GM18526 (cell line): ENCODE data around the gene SLC25A24.
"Not testable (repeated sequence)": the region's sequence is repeated elsewhere in the genome, so short reads cannot be mapped to it uniquely, and the experiment has no call there.

Experiments
- POLR2A ChIP-seq: IDR thresholded peaks from 3 replicates; pipeline ENCODE4 v1.6.1; 2011; ENCODE audit not compliant: insufficient read length; ENCODE audit errors: extremely low read depth

SLC25A24 gene

DNA sequence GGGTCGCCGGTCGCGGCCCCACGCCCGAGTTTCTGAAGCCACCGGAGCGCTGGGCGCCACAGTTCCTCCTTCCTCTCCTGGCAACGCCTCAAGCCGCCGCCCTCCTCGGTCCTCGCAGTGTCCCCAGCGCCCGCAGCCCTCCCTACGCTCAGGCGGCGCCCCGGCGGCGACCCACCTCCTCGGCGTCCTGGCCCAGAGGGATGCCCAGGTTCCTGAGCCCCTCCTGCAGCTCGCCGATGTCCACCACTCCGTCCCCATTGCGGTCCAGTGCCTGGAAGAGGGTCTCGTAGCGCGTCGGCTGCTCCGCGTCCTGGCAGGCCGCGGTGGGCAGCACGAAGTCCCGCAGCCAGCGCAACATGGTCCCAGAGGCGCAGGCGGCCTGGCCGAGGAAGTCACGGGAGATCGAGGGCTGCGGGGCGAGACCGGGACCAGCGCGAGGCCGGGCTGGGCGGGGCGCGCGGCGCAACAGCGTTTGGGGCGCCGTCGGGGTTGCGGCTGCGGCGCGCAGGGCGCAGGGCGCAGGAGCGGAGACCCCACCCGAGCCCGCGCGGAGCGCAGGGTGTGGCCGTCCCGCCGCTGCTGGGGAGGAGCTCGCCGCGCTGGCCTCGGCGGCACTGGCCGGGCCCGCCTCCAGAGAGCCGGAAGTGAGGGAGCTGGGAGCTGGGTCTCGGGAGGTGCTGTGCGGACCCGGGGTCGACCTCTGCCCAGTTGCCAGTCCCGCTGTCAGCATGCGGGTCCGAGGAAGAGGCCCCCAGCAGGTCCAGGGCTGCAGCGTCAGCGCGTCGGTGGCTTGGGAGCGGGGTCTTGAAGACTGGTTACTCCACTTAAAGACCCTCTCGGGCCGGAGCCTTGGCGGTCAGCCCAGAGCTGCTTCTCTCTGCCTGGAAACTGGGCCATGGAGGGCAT, at the start of gene SLC25A24:
Gene SLC25A24, minus strand, starts transcription at position 563 of the 906 bp plus-strand sequence. Its CDS starts 205 bp downstream, at position 358.
- peak; percentile 49 for TF ChIP-seq POLR2A

DNA sequence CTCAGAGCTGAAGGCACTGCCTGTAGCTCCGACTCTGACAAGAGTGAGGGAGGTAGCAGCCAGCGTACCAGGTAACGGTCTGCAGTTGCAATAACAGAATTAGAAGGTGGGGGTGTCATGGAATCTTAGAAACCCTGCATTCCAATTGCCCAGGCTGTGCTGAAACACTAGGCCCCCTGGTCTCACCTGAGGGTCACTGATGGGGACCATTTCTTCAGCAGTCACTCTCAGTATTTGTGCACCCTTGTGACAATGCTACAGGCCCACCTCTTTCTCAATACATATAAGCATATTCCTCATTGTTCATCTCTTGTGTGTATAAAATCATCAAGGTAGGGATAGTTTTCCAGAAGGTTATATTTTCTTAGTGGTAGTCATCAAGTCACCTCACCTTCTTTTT, 43.8 kb upstream of the SLC25A24 start, which contains the start of gene NBPF4:
Gene NBPF4, minus strand, starts transcription at position 101 of the 400 bp plus-strand sequence. CDS start 315 bp downstream, outside the sequence.
- TF ChIP-seq POLR2A: not testable (repeated sequence)

- TF ChIP-seq POLR2A: no peak
Measured at GRCh38 chr1:108211014-108211413, 10.9 kb upstream of the SLC25A24 start.

GRCh38 chr1:108209456-108210108, 9.4 kb upstream of the SLC25A24 start:
- no peak for TF ChIP-seq POLR2A

DNA sequence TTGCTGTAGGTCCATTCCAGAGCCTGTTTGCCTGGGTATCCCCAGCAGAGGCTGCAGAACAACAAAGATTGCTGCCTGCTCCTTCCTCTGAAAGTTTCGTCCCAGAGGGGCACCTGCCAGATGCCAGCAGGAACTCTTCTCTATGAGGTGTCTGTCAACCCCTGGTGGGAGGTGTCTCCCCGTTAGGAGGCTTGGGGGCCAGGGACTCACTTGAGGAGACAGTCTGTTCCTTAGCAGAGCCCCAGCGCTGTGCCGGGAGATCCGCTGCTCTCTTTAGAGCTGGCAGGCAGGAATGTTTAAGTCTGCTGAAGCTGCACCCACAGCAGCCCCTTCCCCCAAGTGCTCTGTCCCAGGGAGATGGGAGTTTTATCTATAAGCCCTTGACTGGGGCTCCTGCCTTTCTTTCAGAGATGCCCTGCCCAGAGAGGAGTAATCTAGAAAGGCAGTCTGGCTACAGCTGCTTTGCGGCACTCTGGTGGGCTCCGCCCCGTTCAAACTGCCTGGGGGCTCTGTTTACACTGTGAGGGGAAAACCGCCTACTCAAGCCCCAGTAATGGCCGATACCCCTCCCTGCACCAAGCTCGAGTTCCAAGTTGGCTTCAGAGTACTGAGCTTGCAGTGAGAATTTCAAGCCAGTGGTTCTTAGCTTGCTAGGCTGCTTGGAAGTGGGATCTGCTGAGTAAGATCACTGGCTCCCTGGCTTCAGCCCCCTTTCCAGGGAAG, 8.7 kb upstream of the SLC25A24 start:
- TF ChIP-seq POLR2A: no peak

GRCh38 chr1:108201687-108202086, 1.5 kb upstream of the SLC25A24 start:
- no peak for TF ChIP-seq POLR2A

GRCh38 chr1:108200687-108201051, 526 bp upstream of the SLC25A24 start:
- no peak for TF ChIP-seq POLR2A

GRCh38 chr1:108199201-108199691, 897 bp downstream of the SLC25A24 start:
- no peak for TF ChIP-seq POLR2A

- TF ChIP-seq POLR2A: no peak
Measured at GRCh38 chr1:108194051-108194450, 6.1 kb downstream of the SLC25A24 start.

DNA sequence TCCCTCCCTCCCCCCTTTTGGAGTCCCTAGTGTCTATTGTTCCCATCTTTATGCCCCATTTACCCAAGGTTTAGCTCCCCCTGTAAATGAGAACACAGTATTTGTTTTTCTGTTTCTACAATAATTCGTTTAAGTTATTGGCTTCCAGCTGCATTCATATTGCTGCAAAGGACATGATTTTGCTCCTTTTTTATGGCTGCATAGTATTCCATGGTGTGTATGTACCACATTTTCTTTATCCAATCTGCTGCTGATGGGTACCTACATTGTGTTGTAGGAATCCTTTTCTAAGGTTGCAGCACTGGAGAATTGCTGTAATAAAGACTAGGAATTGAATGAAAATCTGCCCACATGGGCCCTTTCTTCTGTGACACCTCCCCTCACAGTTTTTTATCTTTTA, 6.8 kb downstream of the SLC25A24 start:
- no peak for TF ChIP-seq POLR2A

GRCh38 chr1:108192581-108192980, 7.6 kb downstream of the SLC25A24 start:
- no peak for TF ChIP-seq POLR2A

GRCh38 chr1:108190686-108191416, 9.3 kb downstream of the SLC25A24 start:
- no peak for TF ChIP-seq POLR2A

DNA sequence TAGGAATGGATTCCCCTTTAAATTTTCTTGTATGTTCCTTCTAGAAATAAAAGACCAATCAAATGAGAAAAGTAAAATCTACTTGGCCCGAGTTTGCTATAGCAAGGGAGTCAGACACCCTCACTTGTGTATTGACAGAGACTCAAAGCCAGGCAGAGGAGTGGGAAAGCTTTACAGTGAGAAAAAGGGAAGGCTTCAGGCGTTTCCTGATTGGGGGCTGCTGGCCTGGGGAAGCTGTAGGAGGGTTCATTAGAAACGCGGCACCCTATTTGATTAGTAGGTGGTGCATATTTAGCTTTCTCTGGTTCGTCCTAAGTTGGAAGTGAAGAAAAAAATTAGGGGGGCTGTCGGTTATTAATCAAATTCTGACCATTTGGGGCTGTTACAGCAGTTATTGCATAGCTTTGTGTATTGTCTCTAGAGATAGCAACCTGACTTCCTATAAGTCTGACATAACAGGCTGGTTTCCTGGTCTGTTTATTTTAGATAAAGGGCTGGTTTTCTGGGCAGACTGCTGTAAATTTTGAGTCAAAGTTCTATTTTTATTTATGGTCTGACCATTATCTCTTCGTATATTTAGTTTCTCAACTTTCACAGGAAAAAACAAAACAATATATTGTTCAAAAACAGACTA, 10.0 kb downstream of the SLC25A24 start:
- TF ChIP-seq POLR2A: no peak

GRCh38 chr1:108188801-108189200, 11.3 kb downstream of the SLC25A24 start:
- no peak for TF ChIP-seq POLR2A
